HG03025 (cell line): Measurements from ENCODE around the gene MMP8.

Experiments used
- ATAC-seq: cut with Tn5 transposase; IDR thresholded peaks from one replicate; pipeline ENCODE4 v1.9.1; 2021; ENCODE audit warnings: mild to moderate bottlenecking, moderate library complexity; ENCODE audit not compliant: unreplicated experiment, low FRiP score

Gene MMP8

DNA sequence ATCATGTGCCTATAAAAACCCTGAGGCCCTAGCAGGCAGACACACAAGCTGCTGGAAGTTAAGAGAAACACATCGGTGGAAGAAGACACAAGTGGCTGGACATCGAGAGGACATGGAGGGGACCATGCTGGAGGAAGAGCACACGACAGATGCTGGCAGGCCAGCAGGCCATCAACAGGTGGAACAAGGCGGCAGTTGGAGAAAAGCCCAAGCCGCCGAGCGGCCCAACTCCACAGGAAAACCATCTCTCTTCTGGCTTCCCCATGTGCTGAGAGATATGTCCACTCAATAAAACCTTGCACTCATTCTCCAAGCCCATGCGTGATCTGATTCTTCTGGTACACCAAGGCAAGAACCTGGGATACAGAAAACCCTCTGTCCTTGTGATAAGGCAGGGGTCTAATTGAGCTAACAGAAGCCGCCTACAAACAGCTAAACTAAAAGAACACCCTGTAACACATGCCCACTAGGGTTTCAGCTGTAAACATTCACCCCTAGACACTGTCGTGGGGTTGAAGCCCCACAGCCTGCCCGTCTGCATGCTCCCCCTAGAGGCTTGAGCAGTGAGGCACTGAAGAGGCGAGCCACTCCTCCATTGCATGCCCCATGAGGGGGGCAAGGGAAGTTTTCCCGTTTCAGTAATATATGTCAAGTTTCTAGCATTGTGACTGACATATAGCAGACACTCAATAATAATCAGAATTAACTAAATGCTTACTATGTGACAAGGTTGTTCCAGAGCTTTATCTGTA lies 60.6 kb downstream of the MMP8 start:
- no peak for ATAC-seq

DNA sequence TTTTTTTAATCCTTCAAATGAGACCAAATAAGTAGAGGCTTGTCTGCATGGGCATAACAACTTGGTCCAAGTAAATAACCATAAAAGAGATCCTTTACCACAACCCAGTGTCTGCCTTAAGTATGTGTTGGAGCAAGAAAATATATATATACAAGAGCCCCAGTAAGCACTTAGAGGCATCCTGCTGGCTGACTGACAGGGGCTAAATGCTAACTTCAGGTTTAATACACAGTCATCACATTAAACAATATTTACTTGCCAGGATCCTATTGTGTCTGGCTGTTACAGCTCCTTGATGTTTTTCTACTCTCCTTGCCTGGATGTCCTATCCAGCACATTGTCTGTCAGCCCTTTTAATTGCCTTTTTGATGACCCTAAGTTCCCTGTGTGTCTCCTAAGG lies 62.1 kb downstream of the MMP8 start:
- no peak for ATAC-seq
